Neutrophil (primary cell): ENCODE measurements around the gene DNAH14.
"Not testable (repeated sequence)": the region's sequence is repeated elsewhere in the genome, so short reads cannot be mapped to it uniquely, and the experiment has no call there.

Source experiments
- H3K27ac ChIP-seq: fragments of 200-600 bp; sonication (generic); 2 replicates; pipeline ENCODE4 v1.5.1; 2016; ENCODE audit warnings: mild to moderate bottlenecking, moderate library complexity
- H3K27me3 ChIP-seq: fragments of 200-600 bp; sonication (generic); 2 replicates; pipeline ENCODE4 v1.6.0; 2016; ENCODE audit warnings: mild to moderate bottlenecking
- H3K36me3 ChIP-seq: fragments of 200-600 bp; sonication (generic); 2 replicates; pipeline ENCODE4 v1.5.1; 2017
- H3K4me1 ChIP-seq, 2 experiments: fragments of 200-600 bp in 1 of 2; sonication (generic) in 1 of 2; 1 replicate in 1 of 2; 2 replicates in 1 of 2; pipeline versions ENCODE4 v1.5.1 to v1.6.1; 2013 to 2016; ENCODE audit warnings: low read depth in 1 of 2, low read length in 1 of 2, mild to moderate bottlenecking in 1 of 2, moderate library complexity in 1 of 2; ENCODE audit not compliant: control insufficient read depth in 1 of 2, insufficient read depth in 1 of 2
- H3K4me3 ChIP-seq, 2 experiments: fragments of 200-600 bp in 1 of 2; sonication (generic) in 1 of 2; 1 replicate in 1 of 2; 2 replicates in 1 of 2; pipeline ENCODE4 v1.5.1; 2013 to 2016; ENCODE audit warnings: low read depth in 1 of 2, low read length in 1 of 2, mild to moderate bottlenecking in 1 of 2, moderate library complexity in 1 of 2
- H3K9me3 ChIP-seq: fragments of 200-600 bp; sonication (generic); 2 replicates; pipeline ENCODE4 v1.5.1; 2016
- TF ChIP-seq, protein P1 (sequence below): fragments of 200-600 bp; sonication (generic); IDR thresholded peaks from 2 replicates; pipeline ENCODE4 v1.5.1; 2016; ENCODE audit warnings: antibody characterized with exemption

The DNAH14 gene

DNA sequence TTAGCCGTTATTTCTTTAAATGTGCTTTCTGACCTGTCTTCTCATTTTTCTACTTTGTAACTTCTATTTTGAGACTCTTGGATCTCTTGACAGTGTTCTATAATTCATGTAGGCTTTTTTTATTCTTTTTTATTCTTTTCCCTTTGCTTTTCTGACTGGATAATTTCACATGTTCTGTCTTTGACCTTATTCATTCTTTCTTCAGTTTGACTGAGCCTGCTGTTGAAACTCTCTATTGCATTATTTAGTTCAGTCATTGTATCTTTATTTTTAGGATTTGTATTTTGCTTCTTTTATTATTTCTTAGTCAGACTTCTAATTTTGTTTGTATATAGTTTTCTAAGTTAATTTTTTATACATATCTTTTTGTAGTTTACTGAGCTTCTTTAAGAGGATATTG lies 66.1 kb downstream of the DNAH14 start:
- Histone ChIP-seq H3K4me3 (no peak overlapping the region), H3K9me3 (peaks cover 4% of the 10 kb centered on the region), H3K36me3 (no peaks in the 10 kb centered on the region), H3K27me3 (no peaks in the 10 kb centered on the region), H3K4me1 (no peaks in the 10 kb centered on the region), H3K27ac (no peak overlapping the region)
- TF ChIP-seq, protein P1, sequence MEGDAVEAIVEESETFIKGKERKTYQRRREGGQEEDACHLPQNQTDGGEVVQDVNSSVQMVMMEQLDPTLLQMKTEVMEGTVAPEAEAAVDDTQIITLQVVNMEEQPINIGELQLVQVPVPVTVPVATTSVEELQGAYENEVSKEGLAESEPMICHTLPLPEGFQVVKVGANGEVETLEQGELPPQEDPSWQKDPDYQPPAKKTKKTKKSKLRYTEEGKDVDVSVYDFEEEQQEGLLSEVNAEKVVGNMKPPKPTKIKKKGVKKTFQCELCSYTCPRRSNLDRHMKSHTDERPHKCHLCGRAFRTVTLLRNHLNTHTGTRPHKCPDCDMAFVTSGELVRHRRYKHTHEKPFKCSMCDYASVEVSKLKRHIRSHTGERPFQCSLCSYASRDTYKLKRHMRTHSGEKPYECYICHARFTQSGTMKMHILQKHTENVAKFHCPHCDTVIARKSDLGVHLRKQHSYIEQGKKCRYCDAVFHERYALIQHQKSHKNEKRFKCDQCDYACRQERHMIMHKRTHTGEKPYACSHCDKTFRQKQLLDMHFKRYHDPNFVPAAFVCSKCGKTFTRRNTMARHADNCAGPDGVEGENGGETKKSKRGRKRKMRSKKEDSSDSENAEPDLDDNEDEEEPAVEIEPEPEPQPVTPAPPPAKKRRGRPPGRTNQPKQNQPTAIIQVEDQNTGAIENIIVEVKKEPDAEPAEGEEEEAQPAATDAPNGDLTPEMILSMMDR = no peak

GRCh38 chr1:224996266-224996665 lies 66.8 kb downstream of the DNAH14 start:
- H3K27me3 ChIP-seq = no peaks in the 10 kb centered on the region
- H3K27ac ChIP-seq = no peak overlapping the region
- H3K4me3 ChIP-seq = no peak overlapping the region
- H3K4me1 ChIP-seq = no peaks in the 10 kb centered on the region
- H3K36me3 ChIP-seq = no peaks in the 10 kb centered on the region
- H3K9me3 ChIP-seq = peaks cover 4% of the 10 kb centered on the region
- TF ChIP-seq, protein P1 = no peak

- peaks cover 4% of the 10 kb centered on the region for H3K9me3 ChIP-seq
- H3K27ac ChIP-seq = no peak overlapping the region
- no peaks in the 10 kb centered on the region for H3K4me1 ChIP-seq
- TF ChIP-seq, protein P1 = no peak
- no peaks in the 10 kb centered on the region for H3K36me3 ChIP-seq
- no peak overlapping the region for H3K4me3 ChIP-seq
- no peaks in the 10 kb centered on the region for H3K27me3 ChIP-seq
These were observed 68.7 kb downstream of the DNAH14 start for GRCh38 chr1:224998185-224998584.

DNA sequence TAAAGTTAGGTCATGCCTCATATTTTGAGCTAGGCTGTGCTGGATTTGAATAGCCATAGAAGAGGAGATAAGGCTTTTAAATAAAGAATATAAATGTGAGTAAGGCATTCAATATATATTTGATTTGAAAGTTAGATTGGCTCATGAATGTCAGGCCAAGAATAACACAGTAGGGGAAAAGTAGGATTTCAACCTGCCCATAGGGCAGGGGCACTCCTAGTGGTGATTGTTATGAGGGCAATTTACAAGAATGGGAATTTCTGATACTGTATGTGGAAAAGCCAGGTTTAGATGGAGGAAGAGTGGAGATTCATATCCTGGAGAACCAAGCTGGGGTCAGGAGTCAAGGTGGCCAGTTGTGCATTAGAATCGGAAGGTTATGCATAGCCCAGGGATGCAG lies 74.9 kb downstream of the DNAH14 start:
- Histone ChIP-seq H3K9me3 (no peaks in the 10 kb centered on the region), H3K27ac (no peak overlapping the region), H3K4me3 (no peak overlapping the region), H3K27me3 (no peaks in the 10 kb centered on the region), H3K4me1 (no peaks in the 10 kb centered on the region), H3K36me3 (no peaks in the 10 kb centered on the region)
- TF ChIP-seq, protein P1 = no peak

DNA sequence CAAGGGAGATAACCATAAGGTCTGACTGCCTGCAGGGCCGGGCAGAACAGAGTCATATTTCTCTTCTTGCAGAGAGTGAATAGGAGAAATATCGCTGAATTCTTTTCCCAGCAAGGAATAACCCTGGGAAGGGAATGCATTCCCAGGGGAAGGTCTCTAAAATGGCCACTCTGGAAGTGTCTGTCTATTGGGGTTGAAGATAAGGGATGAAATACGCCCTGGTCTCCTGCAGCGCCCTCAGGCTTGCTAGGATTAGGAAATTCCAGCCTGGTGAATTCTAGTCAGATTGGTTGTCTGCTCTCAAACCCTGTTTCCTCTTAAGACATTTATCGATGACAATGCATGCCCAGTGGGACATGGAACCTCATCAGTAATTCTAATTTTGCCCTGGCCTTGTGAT lies 76.9 kb downstream of the DNAH14 start:
- H3K4me3 ChIP-seq, H3K27me3 ChIP-seq, H3K36me3 ChIP-seq, H3K4me1 ChIP-seq, H3K9me3 ChIP-seq, H3K27ac ChIP-seq: not testable (repeated sequence)

DNA sequence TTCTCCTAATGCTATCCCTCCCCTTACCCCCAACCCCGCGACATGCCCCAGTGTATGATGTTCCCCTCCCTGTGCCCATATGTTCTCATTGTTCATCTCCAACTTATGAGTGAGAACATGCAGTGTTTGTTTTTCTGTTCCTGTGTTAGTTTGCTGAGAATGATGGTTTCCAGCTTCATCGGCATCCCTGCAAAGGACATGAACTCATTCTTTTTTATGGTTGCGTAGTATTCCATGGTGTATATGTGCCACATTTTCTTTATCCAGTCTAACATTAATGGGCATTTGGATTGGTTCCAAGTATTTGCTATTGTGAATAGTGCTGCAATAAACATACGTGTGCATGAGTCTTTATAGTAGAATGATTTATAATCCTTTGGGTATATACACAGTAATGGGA lies 78.6 kb downstream of the DNAH14 start:
- not testable (repeated sequence) for H3K27me3 ChIP-seq, H3K4me3 ChIP-seq, H3K36me3 ChIP-seq, H3K27ac ChIP-seq, H3K4me1 ChIP-seq, H3K9me3 ChIP-seq

DNA sequence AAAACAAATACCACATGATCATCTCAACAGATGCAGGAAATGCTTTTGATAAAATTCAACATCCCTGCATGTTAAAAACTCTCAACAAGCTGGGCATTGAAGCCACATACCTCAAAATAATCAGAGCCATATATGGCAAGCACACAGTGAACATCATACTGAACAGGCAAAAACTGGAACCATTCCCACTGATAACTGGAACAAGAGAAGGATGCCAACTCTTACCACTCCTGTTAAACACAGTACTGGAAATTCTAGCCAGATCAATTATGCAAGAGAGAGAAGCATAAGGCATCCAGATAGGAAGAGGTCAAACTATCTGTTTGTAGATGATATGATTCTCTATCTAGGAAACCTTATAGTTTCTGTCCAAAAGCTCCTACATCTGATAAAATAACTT lies 91.6 kb downstream of the DNAH14 start:
- Histone ChIP-seq H3K9me3 (no peaks in the 10 kb centered on the region), H3K36me3 (no peaks in the 10 kb centered on the region), H3K4me1 (no peaks in the 10 kb centered on the region), H3K4me3 (no peak overlapping the region), H3K27me3 (no peaks in the 10 kb centered on the region), H3K27ac (no peak overlapping the region)
- TF ChIP-seq, protein P1 = no peak
